Pulmonary artery endothelial cell (primary cell): Measurements from ENCODE around the gene DEPDC7. TPM values are rescaled to one million over a fixed set of nuclear protein-coding genes. Genes with fewer than 3 reads are reported as not detected.
"Not testable (repeated sequence)": the region's sequence is repeated elsewhere in the genome, so short reads cannot be mapped to it uniquely, and the experiment has no call there.

Experiments
- DNase-seq: peaks from one replicate; pipeline ENCODE4 v3.0.0-alpha.2; 2011; ENCODE audit warnings: low read depth, low spot score
- total RNA-seq: library from RNA; depleted of rRNA; stranded (reverse); fragments of >200 nt; gene quantifications from 2 replicates; pipeline ENCODE4 v1.2.3, GENCODE V29; 2014

DEPDC7 gene
- 0.13 and 0.35 TPM in 2 replicates for total RNA-seq

- DNase-seq = no peak
Observed at GRCh38 chr11:33015621-33016551, at the start of gene DEPDC7. Gene DEPDC7, plus strand, starts transcription at chr11:33015878. Its CDS starts 78 bp downstream, at chr11:33015956.

- no peak for DNase-seq
Observed at GRCh38 chr11:32968541-32968940, 47.1 kb upstream of the DEPDC7 start.

- DNase-seq = not testable (repeated sequence)
Observed at GRCh38 chr11:32972233-32972632, 43.4 kb upstream of the DEPDC7 start.

GRCh38 chr11:32972781-32973180 lies 42.9 kb upstream of the DEPDC7 start:
- DNase-seq = no peak

DNA sequence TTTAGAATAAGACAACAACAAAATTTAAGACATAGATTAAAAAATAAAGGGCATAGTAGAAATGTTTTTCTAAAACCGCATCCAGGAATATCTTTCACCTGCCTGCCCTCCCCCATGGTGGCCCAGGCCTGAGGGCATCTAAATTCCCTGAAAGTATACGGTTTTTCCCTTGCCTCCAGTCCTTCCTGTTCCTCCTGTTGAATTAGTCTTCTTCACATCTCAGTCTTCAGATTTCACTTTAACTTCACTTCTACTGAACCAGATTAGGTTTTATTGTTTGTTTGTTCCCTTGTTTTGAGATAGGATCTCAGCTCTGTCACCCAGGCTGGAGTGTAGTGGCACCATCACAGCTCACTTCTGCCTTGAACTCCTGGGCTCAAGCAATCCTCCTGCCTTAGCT lies 33.1 kb upstream of the DEPDC7 start:
- DNase-seq = no peak

DNA sequence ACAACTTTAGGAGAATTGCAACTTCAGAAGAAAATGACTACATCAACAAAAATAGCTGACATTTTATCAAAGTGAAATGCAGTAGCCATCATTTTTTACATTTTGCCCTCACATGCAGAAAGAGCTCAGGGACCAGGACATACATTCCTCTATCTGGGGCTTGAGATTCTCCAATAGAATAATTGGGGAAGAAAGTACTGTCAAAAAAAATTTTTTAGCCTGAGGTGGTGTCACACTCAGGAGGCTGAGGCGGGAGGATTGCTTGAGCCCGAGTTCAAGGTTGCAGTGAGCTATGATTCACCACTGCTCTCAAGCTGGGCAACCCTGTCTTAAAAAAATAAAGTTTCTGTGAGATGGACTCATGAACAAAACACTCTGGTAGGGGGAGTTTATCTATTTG lies 32.2 kb upstream of the DEPDC7 start:
- no peak for DNase-seq

DNA sequence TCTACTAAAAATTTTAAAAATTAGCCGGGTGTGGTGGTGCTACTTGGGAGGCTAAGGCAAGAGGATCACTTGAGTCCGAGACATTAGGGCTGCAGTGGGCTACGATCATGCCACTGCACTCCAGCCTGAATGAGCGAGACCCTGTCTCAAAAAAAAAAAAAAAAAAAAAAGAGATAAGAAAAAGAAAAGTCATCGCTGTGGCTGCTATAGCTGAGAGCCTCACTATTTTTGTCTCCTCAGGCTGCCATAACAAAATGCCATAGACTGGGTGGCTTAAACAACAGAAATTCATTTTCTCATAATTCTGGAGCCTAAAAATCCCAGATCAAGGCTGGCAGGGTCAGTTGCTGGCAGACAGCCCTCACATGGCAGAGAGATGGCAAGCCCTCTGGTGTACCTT lies 30.1 kb upstream of the DEPDC7 start:
- DNase-seq = no peak

GRCh38 chr11:32987851-32988250 lies 27.8 kb upstream of the DEPDC7 start:
- DNase-seq = no peak

DNA sequence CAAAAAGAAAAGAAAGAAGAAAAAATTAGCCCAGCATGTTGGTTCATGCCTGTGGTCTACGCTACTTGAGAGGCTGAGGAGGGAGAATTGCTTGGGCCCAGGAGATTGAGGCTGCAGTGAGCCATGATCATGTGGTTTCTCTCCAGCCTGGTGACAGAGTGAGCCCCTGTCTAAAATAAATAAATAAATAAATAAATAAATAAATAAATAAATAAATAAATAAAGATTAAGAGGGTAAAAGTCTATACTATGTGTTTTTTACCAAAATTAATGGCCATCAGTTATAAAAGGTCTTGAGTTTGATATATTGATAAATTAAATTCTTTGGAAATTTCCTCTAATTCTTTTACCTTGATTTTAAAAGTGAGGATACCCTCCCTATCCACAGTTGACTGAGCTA lies 25.2 kb upstream of the DEPDC7 start:
- DNase-seq = no peak

- DNase-seq = no peak
Observed at GRCh38 chr11:32991427-32991826, 24.3 kb upstream of the DEPDC7 start.

- DNase-seq = no peak
Observed at GRCh38 chr11:32991898-32992297, 23.8 kb upstream of the DEPDC7 start.

- DNase-seq = no peak
Observed at GRCh38 chr11:33000181-33000580, 15.5 kb upstream of the DEPDC7 start.

DNA sequence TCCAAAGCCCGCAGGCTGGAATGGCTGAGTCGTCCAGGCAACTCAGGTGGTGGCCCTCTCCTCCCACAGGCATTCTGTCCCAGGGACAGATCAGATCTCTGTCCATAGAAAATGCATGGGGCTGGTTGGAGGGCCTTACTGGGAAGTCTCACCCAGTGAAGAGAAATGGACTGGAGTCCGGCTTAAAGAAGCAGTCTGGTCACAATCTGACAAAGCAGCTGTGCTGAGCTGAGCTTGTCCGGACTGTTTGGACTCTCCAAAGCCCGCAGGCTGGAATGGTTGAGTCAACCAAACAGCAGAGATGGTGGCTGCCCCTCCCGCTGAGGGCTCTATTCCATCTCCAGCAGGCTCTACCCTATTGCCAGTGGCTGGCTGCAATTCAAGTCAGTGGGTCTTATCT lies 14.4 kb upstream of the DEPDC7 start:
- DNase-seq = no peak

DNA sequence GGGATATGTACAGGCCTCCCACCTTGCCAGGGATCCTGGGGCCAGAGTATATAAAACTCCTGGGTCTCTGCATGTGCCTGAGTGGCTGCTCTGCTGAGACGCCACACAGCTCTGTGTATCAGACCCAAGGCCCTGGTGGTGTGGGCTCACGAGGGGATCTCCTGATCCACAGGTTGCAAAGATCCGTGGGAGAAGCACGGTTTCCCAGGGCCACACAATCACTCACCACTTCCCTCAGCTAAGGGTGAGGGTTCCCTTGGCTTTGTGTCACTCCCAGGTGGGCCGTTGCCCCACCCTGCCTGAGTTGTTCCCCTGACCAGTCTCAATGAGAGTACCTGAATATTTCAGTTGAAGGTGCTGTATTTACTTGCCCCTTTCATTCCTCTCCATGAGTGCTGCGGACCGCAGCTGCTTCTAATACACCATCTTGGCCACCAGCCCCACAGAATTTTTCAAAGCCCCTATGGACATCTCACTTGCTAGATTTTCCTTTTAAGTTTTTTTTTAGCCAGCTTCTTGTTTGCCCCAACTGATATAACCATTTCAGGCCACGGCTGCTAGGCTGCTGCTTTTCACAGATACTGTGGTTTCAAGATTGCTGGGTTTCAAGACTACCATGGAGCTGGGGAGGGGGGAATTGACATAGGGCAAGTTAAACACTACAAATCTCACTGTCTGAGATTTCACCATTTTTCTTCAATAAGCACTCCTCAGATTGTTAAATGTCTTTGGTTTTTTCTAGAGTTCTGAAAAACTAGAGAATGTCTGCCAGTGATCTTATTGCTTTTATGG lies 13.7 kb upstream of the DEPDC7 start:
- no peak for DNase-seq

- no peak for DNase-seq
Observed at GRCh38 chr11:33005175-33005574, 10.5 kb upstream of the DEPDC7 start.

GRCh38 chr11:33006010-33006409 lies 9.7 kb upstream of the DEPDC7 start:
- DNase-seq = no peak

GRCh38 chr11:33013755-33014154 lies 1.9 kb upstream of the DEPDC7 start:
- DNase-seq = no peak

DNA sequence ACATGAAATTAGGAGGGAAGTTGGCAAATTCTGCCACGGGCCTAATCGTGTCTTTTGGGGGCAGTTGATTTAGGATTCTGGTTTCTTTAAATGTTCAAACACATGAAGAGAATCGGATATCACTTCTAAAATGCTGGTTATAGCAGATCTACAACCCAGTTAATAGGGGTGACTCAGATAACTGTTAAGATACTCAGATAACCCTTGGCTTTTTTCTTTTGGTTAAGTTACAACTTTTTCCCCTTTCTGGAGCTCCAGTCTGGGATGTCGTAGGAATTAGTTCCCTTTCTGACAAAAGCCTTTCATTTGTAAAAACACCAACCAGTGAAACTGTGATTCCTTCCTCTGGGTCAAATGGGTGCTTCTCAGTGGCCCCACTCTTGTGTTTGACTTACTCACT lies 976 bp downstream of the DEPDC7 start:
- DNase-seq = no peak

DNA sequence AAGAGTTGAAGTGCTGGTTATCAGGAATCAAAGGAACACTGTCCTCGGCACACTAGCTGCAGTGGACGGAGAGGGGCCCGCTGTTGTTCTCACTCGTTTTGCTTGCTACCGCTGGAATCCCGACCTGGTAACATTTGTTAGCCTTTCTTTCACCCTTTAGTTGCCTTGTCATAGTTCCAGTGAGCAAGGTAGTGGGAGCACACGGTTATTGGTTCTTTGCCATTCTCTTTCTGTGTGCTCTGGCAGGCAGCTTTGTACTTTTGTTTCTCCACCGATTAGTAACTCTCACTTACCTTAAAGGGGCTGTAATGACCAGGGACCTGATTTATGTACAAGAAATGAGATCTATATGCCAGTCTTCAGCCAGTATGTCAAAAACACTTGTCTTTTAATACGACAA lies 1.8 kb downstream of the DEPDC7 start:
- no peak for DNase-seq

DNA sequence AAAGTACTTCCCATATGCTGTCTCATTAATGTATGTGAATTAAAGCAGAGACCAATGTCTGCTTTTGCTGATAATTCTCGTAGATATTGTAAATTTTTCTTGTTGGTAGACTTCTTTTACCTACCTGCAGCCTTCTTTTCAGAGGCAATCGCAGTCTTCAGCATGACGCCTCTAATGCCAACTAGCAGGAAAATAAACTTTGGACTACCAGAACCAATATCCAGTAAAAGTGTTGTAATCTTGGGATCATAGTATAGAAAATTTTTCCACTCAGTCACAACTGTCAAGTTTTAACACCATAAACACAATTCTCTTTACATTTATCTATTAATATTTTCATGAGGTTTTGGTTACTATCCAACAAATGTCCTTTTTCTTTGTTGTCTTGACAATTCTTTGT lies 2.3 kb downstream of the DEPDC7 start:
- DNase-seq = no peak

DNA sequence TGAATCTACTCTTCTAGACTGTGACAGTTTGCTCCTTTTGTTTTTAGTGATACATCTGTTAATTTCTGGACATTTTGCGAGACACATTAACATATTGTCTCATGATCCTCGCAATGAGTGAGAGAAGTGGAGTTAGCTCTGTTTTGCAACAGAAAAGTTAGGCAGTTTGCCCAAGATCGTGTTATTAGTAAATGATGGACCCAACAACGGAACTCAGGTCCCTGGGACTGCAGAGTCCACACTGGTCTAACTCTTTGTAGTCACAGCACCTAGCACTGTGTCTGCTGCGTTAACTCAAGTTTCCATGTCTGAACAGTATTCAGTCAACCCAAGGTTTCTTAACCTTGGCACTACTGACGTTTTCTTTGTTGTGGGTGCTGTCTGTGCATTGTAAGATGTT lies 3.2 kb downstream of the DEPDC7 start:
- no peak for DNase-seq

DNA sequence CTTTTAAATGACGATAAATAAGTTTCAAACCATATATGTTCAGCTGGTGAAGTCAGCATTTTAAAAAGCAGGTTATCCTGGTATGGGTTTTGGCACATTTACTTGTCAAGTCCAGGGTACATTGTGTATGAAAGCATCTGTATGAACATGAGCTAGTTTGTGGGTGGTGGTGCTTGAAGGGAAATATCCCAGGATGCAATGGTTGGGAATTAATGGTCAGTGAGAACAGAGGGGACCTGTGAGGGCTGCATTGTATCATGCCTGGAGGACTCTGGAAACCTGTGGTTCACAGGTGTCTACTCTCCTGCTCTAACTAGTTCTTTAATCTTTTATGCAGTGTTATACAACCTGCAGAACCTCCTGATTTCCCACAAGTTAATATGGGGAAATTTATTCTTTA lies 5.8 kb downstream of the DEPDC7 start:
- no peak for DNase-seq

GRCh38 chr11:33021937-33022336 lies 6.3 kb downstream of the DEPDC7 start:
- DNase-seq = no peak
